Neuron (in vitro differentiated cells): ENCODE measurements around the gene ANXA4.
"Not testable (repeated sequence)": the region's sequence is repeated elsewhere in the genome, so short reads cannot be mapped to it uniquely, and the experiment has no call there.

Experiments used
- H2AFZ ChIP-seq: one replicate; pipeline ENCODE4 v1.6.1; 2013; ENCODE audit warnings: low read depth, mild to moderate bottlenecking, inconsistent platforms, low read length, moderate library complexity
- H3K27me3 ChIP-seq: one replicate; pipeline ENCODE4 v1.6.1; 2013; ENCODE audit warnings: low read length; ENCODE audit not compliant: insufficient read depth
- H3K36me3 ChIP-seq: one replicate; pipeline ENCODE4 v1.6.1; 2013; ENCODE audit warnings: low read length; ENCODE audit not compliant: insufficient read depth
- H3K4me1 ChIP-seq: one replicate; pipeline ENCODE4 v1.6.1; 2013; ENCODE audit warnings: low read length; ENCODE audit not compliant: insufficient read depth
- H3K4me3 ChIP-seq: 2 replicates; pipeline ENCODE4 v1.5.1; 2013; ENCODE audit warnings: mild to moderate bottlenecking, low read length, moderate library complexity
- H3K9me3 ChIP-seq: one replicate; pipeline ENCODE4 v1.6.1; 2013; ENCODE audit warnings: low read length

The ANXA4 gene

GRCh38 chr2:69827796-69828540, 86.0 kb downstream of the ANXA4 start:
- H2AFZ ChIP-seq: no peak overlapping the region
- no peaks in the 10 kb centered on the region for H3K9me3 ChIP-seq
- peaks cover 19% of the 10 kb centered on the region for H3K4me1 ChIP-seq
- no peaks in the 10 kb centered on the region for H3K27me3 ChIP-seq
- H3K4me3 ChIP-seq: no peak overlapping the region
- peaks cover under 1% of the 10 kb centered on the region for H3K36me3 ChIP-seq

GRCh38 chr2:69828938-69829255, 87.0 kb downstream of the ANXA4 start:
- Histone ChIP-seq H2AFZ (peak overlapping the region; percentile 83), H3K9me3 (no peaks in the 10 kb centered on the region), H3K27me3 (no peaks in the 10 kb centered on the region), H3K4me3 (peak overlapping the region; percentile 83), H3K36me3 (peaks cover 4% of the 10 kb centered on the region), H3K4me1 (peaks cover 19% of the 10 kb centered on the region)

DNA sequence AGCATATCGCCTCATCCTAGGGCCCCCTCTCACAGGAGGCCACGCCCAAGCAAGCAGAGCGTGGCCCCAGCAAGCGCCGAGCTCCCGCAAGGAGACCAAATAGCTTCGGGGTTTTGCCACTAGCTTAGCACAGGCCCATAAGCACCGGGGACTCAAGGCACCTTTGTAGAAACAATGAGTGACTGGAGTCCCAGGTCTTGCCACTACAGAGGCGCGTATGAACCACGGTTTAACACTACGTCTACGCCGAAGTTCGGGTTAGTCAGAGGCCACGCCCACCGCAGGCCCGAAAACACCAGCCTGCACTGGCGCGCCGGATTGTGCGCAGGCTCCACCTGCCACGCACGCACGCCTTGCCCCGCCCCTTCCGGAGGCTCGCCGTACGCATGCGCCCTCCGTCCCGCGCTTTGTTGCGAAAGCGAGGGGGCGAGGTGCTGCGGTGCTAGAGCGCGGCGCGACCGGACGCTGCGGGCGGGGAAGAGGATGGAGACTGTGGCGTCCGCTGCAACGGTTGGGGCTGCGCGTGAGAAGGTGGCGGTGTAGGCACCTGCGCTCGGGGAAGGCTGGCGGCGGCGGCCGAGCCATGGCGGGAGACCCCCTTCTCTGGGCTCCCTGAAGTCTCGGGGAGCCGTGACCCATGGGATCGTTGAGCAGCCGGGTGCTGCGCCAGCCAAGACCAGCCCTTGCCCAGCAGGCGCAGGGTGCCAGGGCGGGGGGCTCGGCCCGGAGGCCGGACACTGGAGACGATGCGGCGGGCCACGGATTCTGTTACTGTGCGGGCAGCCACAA, 87.5 kb downstream of the ANXA4 start, which contains the start of gene GMCL1:
GMCL1 (plus strand) TSS at position 405 of the 789 bp plus-strand sequence; CDS start at position 638, 233 bp downstream.
- H3K4me3 ChIP-seq: peak within 1 kb of the TSS; percentile 83
- peak within 1 kb of the TSS; percentile 83 for H2AFZ ChIP-seq

DNA sequence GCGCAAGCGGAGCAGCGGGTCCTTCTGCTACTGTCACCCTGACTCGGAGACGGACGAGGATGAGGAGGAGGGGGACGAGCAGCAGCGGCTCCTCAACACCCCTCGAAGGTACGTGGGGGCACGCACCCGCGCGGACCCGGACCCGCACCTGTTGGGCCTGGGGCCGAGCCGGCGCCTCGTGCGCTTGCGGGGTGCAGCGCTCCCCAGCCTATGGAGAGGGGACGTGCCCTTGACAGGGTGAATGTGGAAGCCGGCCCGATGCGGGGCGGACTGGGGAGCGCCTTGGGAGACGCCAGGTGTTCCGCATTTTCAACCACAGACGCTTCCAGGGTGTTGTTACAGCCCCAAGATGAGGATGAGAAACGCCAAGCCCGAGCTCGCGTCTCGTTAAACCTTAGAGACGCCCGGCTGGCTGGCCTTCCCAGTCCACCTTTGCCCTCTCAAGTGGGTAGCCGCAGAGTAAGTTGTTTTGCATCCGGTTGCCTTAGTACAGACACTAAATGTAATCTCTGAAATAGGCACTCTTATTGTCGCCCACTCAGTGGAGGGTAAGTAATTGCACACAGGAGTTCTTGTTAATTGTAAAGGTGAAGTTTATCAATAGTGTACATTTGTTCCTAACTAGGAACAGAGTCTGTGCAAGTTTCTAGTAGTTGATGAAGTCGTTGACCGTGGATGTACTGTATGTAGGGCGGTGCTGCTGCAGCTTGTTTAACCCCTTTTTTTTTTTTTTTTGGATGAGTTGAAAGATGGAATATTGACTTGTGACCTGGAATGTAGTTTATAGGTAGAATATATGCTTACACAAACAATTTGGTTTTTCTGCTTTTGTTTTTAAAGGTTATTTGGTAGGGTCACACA, 88.3 kb downstream of the ANXA4 start:
- Histone ChIP-seq H3K4me3 (peak overlapping the region; percentile 83), H3K4me1 (peaks cover 19% of the 10 kb centered on the region), H2AFZ (peak overlapping the region; percentile 83), H3K36me3 (peaks cover 4% of the 10 kb centered on the region), H3K27me3 (no peaks in the 10 kb centered on the region), H3K9me3 (no peaks in the 10 kb centered on the region)

More for the DNA sequence above, 87.5 kb downstream of the ANXA4 start, which contains the start of gene GMCL1:
- no peaks in the 10 kb centered on the region for H3K27me3 ChIP-seq
- no peaks in the 10 kb centered on the region for H3K9me3 ChIP-seq
- peaks cover 4% of the 10 kb centered on the region for H3K36me3 ChIP-seq
- peaks cover 19% of the 10 kb centered on the region for H3K4me1 ChIP-seq

DNA sequence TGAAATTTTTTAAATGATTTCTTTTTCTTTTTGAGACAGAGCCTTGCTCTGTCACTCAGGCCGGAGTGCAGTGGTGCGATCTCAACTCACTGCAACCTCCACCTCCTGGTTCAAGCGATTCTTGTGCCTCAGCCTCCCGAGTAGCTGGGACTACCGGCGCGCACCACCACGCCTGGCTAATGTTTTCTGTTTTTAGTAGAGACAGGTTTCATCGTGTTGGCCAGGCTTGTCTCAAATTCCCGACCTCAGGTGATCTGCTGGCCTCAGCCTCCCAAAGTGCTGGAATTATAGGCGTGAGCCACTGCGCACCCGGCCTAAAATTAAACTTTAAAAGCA, 88.9 kb downstream of the ANXA4 start:
- not testable (repeated sequence) for H3K36me3 ChIP-seq
- Histone ChIP-seq H3K4me1 (peaks cover 19% of the 10 kb centered on the region), H3K4me3 (peak overlapping the region; percentile 83)

DNA sequence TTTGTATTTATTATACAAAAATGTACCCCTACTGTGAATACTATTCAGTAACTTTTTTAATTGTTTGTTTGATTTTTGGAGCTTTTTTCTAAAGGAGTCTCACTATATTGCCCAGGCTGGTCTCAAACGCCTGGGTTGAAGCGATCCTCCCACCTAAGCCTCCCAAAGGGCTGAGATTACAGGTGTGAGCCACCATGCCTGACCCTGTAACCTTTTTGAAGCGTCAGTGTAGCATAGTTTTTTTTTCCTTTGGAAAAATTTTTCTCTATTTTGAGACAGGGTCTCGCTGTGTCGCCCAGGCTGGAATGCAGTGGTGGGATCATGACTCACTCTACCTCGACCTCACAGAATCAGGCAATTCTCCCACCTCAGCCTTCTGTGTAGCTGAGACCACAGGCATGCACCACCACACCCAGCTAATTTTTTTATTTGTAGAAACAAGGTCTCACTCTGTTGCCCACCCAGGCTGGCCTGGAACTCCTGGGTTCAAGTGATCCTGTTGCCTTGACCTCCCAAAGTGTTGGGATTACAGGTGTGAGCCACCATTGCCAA, 89.5 kb downstream of the ANXA4 start:
- Histone ChIP-seq H3K27me3 (no peaks in the 10 kb centered on the region), H3K4me3 (no peak overlapping the region), H3K36me3 (peaks cover 4% of the 10 kb centered on the region), H3K4me1 (peaks cover 19% of the 10 kb centered on the region), H3K9me3 (no peaks in the 10 kb centered on the region), H2AFZ (no peak overlapping the region)

More for the DNA sequence above, 88.9 kb downstream of the ANXA4 start:
- H2AFZ ChIP-seq, H3K27me3 ChIP-seq, H3K9me3 ChIP-seq: not testable (repeated sequence)

GRCh38 chr2:69833752-69834151, 91.8 kb downstream of the ANXA4 start:
- H3K4me1 ChIP-seq: peaks cover 16% of the 10 kb centered on the region
- H3K4me3 ChIP-seq: no peak overlapping the region
- H2AFZ ChIP-seq: no peak overlapping the region
- H3K36me3 ChIP-seq: peaks cover 9% of the 10 kb centered on the region
- H3K27me3 ChIP-seq: no peaks in the 10 kb centered on the region
- H3K9me3 ChIP-seq: no peaks in the 10 kb centered on the region

GRCh38 chr2:69835666-69836065, 93.7 kb downstream of the ANXA4 start:
- peaks cover 23% of the 10 kb centered on the region for H3K36me3 ChIP-seq
- no peaks in the 10 kb centered on the region for H3K9me3 ChIP-seq
- peaks cover 11% of the 10 kb centered on the region for H3K4me1 ChIP-seq
- H3K4me3 ChIP-seq: no peak overlapping the region
- no peak overlapping the region for H2AFZ ChIP-seq
- H3K27me3 ChIP-seq: no peaks in the 10 kb centered on the region

DNA sequence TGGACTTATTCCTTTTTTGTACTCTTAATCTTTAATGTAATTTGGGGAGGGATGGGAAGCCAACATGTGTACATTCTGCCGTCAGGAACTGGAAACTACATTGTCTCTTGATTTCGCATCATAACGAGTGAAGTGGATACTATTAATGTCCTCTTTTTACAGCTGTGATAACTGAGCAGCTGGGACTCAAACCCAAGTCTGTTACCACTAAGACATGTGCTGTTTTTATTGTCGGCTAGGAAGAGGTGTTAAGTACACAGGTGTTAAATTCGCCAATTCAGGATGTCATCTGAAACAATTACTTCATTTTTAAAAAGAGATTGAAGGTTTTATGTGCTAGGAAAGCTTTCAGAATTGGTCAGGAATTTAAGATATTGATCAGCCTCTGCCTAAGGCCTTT, 94.4 kb downstream of the ANXA4 start:
- H3K36me3 ChIP-seq: peaks cover 28% of the 10 kb centered on the region
- no peak overlapping the region for H3K4me3 ChIP-seq
- no peaks in the 10 kb centered on the region for H3K9me3 ChIP-seq
- H2AFZ ChIP-seq: no peak overlapping the region
- H3K27me3 ChIP-seq: no peaks in the 10 kb centered on the region
- H3K4me1 ChIP-seq: peaks cover 4% of the 10 kb centered on the region

GRCh38 chr2:69837533-69837932, 95.6 kb downstream of the ANXA4 start:
- Histone ChIP-seq H3K27me3 (no peaks in the 10 kb centered on the region), H2AFZ (no peak overlapping the region), H3K4me3 (no peak overlapping the region), H3K4me1 (no peaks in the 10 kb centered on the region), H3K36me3 (peaks cover 35% of the 10 kb centered on the region), H3K9me3 (no peaks in the 10 kb centered on the region)

DNA sequence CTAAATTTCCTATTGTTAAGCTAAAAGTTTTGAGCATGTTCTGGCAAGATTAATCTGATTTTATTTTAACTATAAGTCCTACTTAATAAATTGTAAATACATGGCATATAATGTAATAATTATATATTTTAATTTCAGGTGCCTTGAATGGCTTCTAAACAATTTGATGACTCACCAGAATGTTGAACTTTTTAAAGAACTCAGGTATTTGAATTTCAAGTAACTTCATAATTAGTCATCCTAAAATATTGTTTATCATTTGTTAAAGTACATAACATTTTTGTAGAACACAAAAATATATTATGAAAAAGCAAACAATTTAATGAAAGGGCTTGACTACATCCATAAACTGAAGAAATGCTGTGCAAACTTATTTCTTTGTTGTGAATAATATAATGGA, 102.1 kb downstream of the ANXA4 start:
- H2AFZ ChIP-seq: no peak overlapping the region
- no peaks in the 10 kb centered on the region for H3K27me3 ChIP-seq
- H3K36me3 ChIP-seq: peaks cover 62% of the 10 kb centered on the region
- H3K4me3 ChIP-seq: no peak overlapping the region
- no peaks in the 10 kb centered on the region for H3K4me1 ChIP-seq
- H3K9me3 ChIP-seq: no peaks in the 10 kb centered on the region

GRCh38 chr2:69844560-69844959, 102.6 kb downstream of the ANXA4 start:
- Histone ChIP-seq H2AFZ (no peak overlapping the region), H3K4me3 (no peak overlapping the region), H3K27me3 (no peaks in the 10 kb centered on the region), H3K4me1 (no peaks in the 10 kb centered on the region), H3K36me3 (peaks cover 60% of the 10 kb centered on the region), H3K9me3 (no peaks in the 10 kb centered on the region)
